ENCODE results near the gene RNU5D-1. TPM values are rescaled to one million over a fixed set of nuclear protein-coding genes. Genes with fewer than 3 reads are reported as not detected.

Gene RNU5D-1
- total and polyA plus RNA-seq, 2 donors from 2014 or later, result not detected

GRCh38 chr1:44733784-44734183 lies 2.8 kb upstream of the RNU5D-1 start:
- no peak overlapping the region for H3K9ac ChIP-seq (ENCODE audit: low read length in 3 of 3)
- no peaks in the 10 kb centered on the region for H3K36me3 ChIP-seq (ENCODE audit: control insufficient read depth in 2 of 3, insufficient read depth in 3 of 3, low read length in 3 of 3)
- intact Hi-C loops (cut with DNase I), result no loop called here
- no peaks in the 10 kb centered on the region for H3K4me1 ChIP-seq (ENCODE audit: control insufficient read depth in 2 of 3, insufficient read depth in 2 of 3, low read depth in 1 of 3, low read length in 3 of 3)
- H3K27ac ChIP-seq (ENCODE audit: low read depth in 2 of 2, low read length in 2 of 2), result no peak overlapping the region
- no peaks in the 10 kb centered on the region for H3K9me3 ChIP-seq (ENCODE audit: control insufficient read depth in 2 of 3, insufficient read depth in 1 of 3, low read length in 3 of 3)
- no peak overlapping the region for H3K4me3 ChIP-seq (ENCODE audit: low read length in 3 of 3)
- H3K27me3 ChIP-seq (ENCODE audit: control insufficient read depth, insufficient read depth, low read length), result no peaks in the 10 kb centered on the region
- FAIRE-seq (no peak), DNase-seq (no peak)
- no peak for TF ChIP-seq CTCF (IDR thresholded peaks at IDR 0.05; ENCODE audit: borderline replicate concordance, extremely low read depth, insufficient read depth)

- Histone ChIP-seq H3K9me3 (ENCODE audit: control insufficient read depth in 2 of 3, insufficient read depth in 1 of 3, low read length in 3 of 3) (no peaks in the 10 kb centered on the region), H3K27ac (ENCODE audit: low read depth in 2 of 2, low read length in 2 of 2) (no peak overlapping the region), H3K4me1 (ENCODE audit: control insufficient read depth in 2 of 3, insufficient read depth in 2 of 3, low read depth in 1 of 3, low read length in 3 of 3) (no peaks in the 10 kb centered on the region), H3K9ac (ENCODE audit: low read length in 3 of 3) (no peak overlapping the region), H3K36me3 (ENCODE audit: control insufficient read depth in 2 of 3, insufficient read depth in 3 of 3, low read length in 3 of 3) (no peaks in the 10 kb centered on the region), H3K27me3 (ENCODE audit: control insufficient read depth, insufficient read depth, low read length) (no peaks in the 10 kb centered on the region), H3K4me3 (ENCODE audit: low read length in 3 of 3) (no peak overlapping the region)
- no peak for TF ChIP-seq CTCF (IDR thresholded peaks at IDR 0.05; ENCODE audit: borderline replicate concordance, extremely low read depth, insufficient read depth)
- FAIRE-seq (no peak), DNase-seq (peak in 1 of 5 donors; percentile 65)
- intact Hi-C loops (cut with DNase I), result no loop called here
These were observed 2.4 kb upstream of the RNU5D-1 start for GRCh38 chr1:44733365-44733764.

GRCh38 chr1:44724955-44725698 lies 5.8 kb downstream of the RNU5D-1 start:
- no peaks in the 10 kb centered on the region for H3K36me3 ChIP-seq (ENCODE audit: control insufficient read depth in 2 of 3, insufficient read depth in 3 of 3, low read length in 3 of 3)
- H3K4me3 ChIP-seq (ENCODE audit: low read length in 3 of 3), result no peak overlapping the region
- H3K9me3 ChIP-seq (ENCODE audit: control insufficient read depth in 2 of 3, insufficient read depth in 1 of 3, low read length in 3 of 3), result no peaks in the 10 kb centered on the region
- TF ChIP-seq CTCF (IDR thresholded peaks at IDR 0.05; ENCODE audit: borderline replicate concordance, extremely low read depth, insufficient read depth), result no peak
- FAIRE-seq (no peak), DNase-seq (no peak)
- no peaks in the 10 kb centered on the region for H3K27me3 ChIP-seq (ENCODE audit: control insufficient read depth, insufficient read depth, low read length)
- H3K4me1 ChIP-seq (ENCODE audit: control insufficient read depth in 2 of 3, insufficient read depth in 2 of 3, low read depth in 1 of 3, low read length in 3 of 3), result no peaks in the 10 kb centered on the region
- no peak overlapping the region for H3K9ac ChIP-seq (ENCODE audit: low read length in 3 of 3)
- no peak overlapping the region for H3K27ac ChIP-seq (ENCODE audit: low read depth in 2 of 2, low read length in 2 of 2)
- intact Hi-C loops (cut with DNase I), result no loop called here

All from kidney (tissue), 14 donors.